Measurements from ENCODE around the gene MNX1. TPM values are rescaled to one million over a fixed set of nuclear protein-coding genes. Genes with fewer than 3 reads are reported as not detected.

MNX1 gene
- total RNA-seq, 2 donors from 2014 or later = 14.3 to 39.6 TPM

DNA sequence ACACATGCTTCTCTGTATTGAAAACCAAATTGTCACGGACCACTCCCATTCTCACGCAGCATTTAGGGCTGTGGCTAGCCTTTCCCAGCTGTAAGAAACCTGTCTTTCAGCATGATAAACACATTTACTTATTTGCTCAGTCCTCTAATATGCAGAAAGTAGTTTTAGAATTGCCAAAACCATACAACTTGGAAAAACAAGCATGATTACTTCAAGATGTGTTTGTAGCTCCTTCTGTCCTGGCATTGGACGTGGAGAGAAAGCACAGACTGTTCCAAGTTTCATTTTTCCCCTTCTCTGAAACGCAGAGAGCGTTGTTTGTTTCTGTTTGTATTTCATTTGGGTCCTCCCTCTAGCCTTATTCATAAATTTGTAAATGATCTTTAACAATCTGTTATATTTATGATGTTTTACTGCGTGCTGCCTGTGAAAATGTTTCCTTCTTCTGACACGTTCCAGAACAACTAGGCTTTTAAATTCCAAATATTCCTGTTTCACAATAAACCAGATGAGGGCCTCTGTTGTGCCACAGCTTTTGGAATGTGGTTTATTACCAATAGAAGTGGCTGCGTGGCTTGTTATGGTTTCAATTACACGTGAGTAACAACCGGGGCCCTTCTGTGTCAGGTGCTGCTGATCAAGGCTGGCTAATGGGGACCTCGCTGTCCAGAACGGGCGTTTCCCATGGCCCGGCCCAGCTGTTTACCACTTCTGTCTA, 26.1 kb downstream of the MNX1 start:
- H3K27ac ChIP-seq = peak overlapping the region in 3 of 4 donors; percentile 51 to 65 (median 54)
- 43 to 54% methylated on average over 14 of the region's 14 CpGs for WGBS, 2 donors

DNA sequence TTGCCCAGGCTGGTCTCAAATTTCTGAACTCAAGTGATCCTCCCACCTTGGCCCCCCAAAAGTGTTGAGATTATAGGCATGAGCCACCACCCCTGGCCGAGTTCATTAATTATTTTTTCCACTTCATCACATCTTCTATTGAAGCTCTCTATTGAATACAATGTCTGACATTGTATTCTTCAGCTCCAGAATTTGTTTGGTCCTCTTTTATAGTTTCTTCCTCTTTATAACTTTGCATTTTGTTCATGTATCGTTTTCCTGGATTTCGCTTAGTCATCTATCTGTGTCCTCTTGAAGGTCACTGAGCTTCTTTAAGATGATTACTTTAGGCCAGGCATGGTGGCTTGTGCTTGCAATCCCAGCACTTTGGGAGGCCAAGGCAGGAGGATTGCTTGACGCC, 30.8 kb downstream of the MNX1 start:
- no peak for DNase-seq
- no peak overlapping the region for H3K27ac ChIP-seq
- WGBS, 2 donors = 90 to 92% methylated on average over 4 of the region's 4 CpGs
- H3K36me3 ChIP-seq (replicated peaks in 1 of 2; ENCODE audit: insufficient read depth in 1 of 2, low read depth in 2 of 2) = no peaks in the 10 kb centered on the region
- no peak for ATAC-seq
- intact Hi-C loops (cut with DNase I) = no loop called here
- no peak overlapping the region for H3K4me3 ChIP-seq
- H3K4me1 ChIP-seq = peaks cover 7% of the 10 kb centered on the region
- no peaks in the 10 kb centered on the region for H3K9me3 ChIP-seq
- TF ChIP-seq, protein P1, sequence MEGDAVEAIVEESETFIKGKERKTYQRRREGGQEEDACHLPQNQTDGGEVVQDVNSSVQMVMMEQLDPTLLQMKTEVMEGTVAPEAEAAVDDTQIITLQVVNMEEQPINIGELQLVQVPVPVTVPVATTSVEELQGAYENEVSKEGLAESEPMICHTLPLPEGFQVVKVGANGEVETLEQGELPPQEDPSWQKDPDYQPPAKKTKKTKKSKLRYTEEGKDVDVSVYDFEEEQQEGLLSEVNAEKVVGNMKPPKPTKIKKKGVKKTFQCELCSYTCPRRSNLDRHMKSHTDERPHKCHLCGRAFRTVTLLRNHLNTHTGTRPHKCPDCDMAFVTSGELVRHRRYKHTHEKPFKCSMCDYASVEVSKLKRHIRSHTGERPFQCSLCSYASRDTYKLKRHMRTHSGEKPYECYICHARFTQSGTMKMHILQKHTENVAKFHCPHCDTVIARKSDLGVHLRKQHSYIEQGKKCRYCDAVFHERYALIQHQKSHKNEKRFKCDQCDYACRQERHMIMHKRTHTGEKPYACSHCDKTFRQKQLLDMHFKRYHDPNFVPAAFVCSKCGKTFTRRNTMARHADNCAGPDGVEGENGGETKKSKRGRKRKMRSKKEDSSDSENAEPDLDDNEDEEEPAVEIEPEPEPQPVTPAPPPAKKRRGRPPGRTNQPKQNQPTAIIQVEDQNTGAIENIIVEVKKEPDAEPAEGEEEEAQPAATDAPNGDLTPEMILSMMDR (IDR thresholded peaks at IDR 0.05) = no peak
- no peak for TF ChIP-seq POLR2A (IDR thresholded peaks at IDR 0.05)
- no peaks in the 10 kb centered on the region for H3K27me3 ChIP-seq

More for the DNA sequence above, 26.1 kb downstream of the MNX1 start:
- no peaks in the 10 kb centered on the region for H3K9me3 ChIP-seq
- DNase-seq (peak in 2 of 4 donors; percentile 37 to 56), ATAC-seq (peak; percentile 46)
- intact Hi-C loops (cut with DNase I) = no loop called here
- no peaks in the 10 kb centered on the region for H3K27me3 ChIP-seq
- no peak for TF ChIP-seq POLR2A (IDR thresholded peaks at IDR 0.05)
- TF ChIP-seq, protein P1 (IDR thresholded peaks at IDR 0.05) = no peak
- peaks cover 21% of the 10 kb centered on the region for H3K4me1 ChIP-seq
- H3K4me3 ChIP-seq = no peak overlapping the region
- no peaks in the 10 kb centered on the region for H3K36me3 ChIP-seq (replicated peaks in 1 of 2; ENCODE audit: insufficient read depth in 1 of 2, low read depth in 2 of 2)

DNA sequence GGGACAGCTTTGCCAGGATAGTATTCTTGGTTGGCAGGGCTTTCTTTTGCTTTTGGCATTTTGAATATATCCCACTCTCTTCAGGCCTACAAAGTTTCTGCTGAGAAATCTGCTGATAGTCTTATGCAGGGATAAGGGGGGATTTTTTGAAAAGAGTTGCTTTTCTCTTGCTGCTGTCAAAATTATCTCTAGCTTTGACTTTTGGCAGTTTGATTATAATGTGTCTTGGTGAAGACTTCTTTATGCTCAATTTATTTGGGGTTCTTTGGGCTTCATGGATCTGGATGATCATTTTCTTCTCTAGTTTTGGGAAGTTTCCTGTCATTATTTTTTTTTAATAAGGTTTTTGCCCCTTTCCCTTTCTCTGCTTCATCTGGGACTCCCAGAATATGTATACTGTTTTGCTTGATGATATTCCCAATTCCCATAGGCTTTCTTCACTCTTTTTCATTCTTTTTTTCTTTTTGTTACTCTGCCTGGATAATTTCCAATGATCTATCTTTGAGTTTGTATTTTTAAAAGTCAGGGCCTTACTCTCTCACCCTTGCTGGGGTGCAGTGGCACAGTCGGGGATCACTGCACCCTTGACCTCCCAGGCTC, 31.4 kb downstream of the MNX1 start:
- Histone ChIP-seq H3K4me3 (no peak overlapping the region), H3K9me3 (no peaks in the 10 kb centered on the region), H3K4me1 (peaks cover 1% of the 10 kb centered on the region), H3K27me3 (no peaks in the 10 kb centered on the region), H3K36me3 (replicated peaks in 1 of 2; ENCODE audit: insufficient read depth in 1 of 2, low read depth in 2 of 2) (no peaks in the 10 kb centered on the region), H3K27ac (no peak overlapping the region)
- TF ChIP-seq POLR2A (IDR thresholded peaks at IDR 0.05) = no peak
- TF ChIP-seq, protein P1 (IDR thresholded peaks at IDR 0.05) = no peak
- ATAC-seq (no peak), DNase-seq (no peak)
- 82 to 94% methylated on average over 1 of the region's 1 CpG for WGBS, 2 donors
- intact Hi-C loops (cut with DNase I) = no loop called here

DNA sequence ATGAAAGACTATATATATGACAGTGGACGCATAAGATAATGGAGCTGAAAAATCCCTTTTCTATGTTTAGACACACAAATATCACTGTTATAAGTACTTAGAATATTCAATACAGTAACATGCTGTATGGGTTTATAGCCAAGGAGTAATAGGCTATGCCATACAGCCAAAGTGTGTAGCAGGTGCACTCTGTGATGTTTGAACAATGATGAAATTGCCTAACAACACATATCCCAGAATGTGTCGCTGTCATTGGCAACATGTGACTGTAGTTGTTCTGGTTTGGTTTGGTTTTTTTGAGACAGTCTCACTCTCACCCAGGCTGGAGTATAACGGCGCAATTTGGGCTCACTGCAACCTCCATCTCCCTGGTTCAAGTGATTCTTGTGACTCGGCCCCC, 34.8 kb downstream of the MNX1 start:
- WGBS, 2 donors = 85 to 96% methylated on average over 5 of the region's 5 CpGs
- Histone ChIP-seq H3K27ac (no peak overlapping the region), H3K27me3 (no peaks in the 10 kb centered on the region), H3K4me3 (no peak overlapping the region), H3K36me3 (replicated peaks in 1 of 2; ENCODE audit: insufficient read depth in 1 of 2, low read depth in 2 of 2) (peaks cover 0 to 5% of the 10 kb centered on the region in 2 donors), H3K4me1 (no peaks in the 10 kb centered on the region), H3K9me3 (no peaks in the 10 kb centered on the region)
- no peak for DNase-seq
- no peak for ATAC-seq
- no peak for TF ChIP-seq POLR2A (IDR thresholded peaks at IDR 0.05)
- TF ChIP-seq, protein P1 (IDR thresholded peaks at IDR 0.05) = no peak
- intact Hi-C loops (cut with DNase I) = no loop called here

All from body of pancreas (tissue), 4 donors.